Fibroblast of pulmonary artery (primary cell): ENCODE data around the gene PEMT.
A peak's percentile ranks its signal among the peaks of the same experiment; 100 is the strongest.

ENCODE experiments used
- DNase-seq: peaks from one replicate; pipeline ENCODE4 v3.0.0-alpha.2; 2010; ENCODE audit warnings: low read depth
- H3K4me3 ChIP-seq: replicated peaks from 2 replicates; pipeline ENCODE4 v1.5.1; 2011; ENCODE audit warnings: low read depth, mild to moderate bottlenecking, control low read depth, low read length, moderate library complexity
- TF ChIP-seq, protein P1 (sequence below): IDR thresholded peaks from 2 replicates; pipeline ENCODE4 v1.5.1; 2011; ENCODE audit warnings: mild to moderate bottlenecking, control low read depth, low read length, inconsistent platforms; ENCODE audit errors: missing control alignments

Gene PEMT

DNA sequence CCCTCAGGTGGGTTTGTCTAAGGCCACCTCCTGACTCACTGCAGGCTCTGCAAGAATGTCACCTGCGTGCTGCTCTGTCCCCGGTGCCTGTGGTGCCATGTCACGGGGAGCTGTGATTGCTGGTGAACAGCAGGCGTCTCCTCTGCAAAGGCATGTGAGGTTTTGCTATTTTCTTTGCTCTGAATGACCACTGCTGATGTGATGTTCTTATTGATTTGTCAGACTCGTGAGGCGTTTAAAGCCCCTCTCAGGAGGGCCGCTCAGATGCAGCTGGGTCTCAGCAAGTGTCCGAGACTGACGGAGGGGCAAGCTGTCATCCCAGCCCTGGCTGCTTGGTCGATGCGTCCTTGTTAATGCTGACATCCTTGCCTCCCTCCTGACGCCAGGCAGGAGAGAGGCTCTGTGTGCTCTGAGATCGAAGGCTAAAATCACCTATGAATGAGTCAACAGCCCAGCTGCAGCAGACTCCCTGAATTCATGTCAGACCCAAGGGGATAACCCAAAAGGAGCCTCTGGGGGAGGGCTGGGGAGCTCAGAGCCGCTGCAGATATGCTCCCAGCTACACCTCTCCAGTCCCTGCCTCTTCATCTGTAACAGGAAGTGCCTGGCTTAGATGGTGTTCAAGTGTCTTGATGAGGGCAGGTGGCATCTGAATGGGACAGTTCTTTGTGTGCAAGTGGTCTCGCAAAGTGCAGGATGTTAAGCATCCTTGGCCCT lies 11.8 kb upstream of the PEMT start:
- DNase-seq = no peak
- no peak overlapping the region for H3K4me3 ChIP-seq
- TF ChIP-seq, protein P1, sequence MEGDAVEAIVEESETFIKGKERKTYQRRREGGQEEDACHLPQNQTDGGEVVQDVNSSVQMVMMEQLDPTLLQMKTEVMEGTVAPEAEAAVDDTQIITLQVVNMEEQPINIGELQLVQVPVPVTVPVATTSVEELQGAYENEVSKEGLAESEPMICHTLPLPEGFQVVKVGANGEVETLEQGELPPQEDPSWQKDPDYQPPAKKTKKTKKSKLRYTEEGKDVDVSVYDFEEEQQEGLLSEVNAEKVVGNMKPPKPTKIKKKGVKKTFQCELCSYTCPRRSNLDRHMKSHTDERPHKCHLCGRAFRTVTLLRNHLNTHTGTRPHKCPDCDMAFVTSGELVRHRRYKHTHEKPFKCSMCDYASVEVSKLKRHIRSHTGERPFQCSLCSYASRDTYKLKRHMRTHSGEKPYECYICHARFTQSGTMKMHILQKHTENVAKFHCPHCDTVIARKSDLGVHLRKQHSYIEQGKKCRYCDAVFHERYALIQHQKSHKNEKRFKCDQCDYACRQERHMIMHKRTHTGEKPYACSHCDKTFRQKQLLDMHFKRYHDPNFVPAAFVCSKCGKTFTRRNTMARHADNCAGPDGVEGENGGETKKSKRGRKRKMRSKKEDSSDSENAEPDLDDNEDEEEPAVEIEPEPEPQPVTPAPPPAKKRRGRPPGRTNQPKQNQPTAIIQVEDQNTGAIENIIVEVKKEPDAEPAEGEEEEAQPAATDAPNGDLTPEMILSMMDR = no peak

DNA sequence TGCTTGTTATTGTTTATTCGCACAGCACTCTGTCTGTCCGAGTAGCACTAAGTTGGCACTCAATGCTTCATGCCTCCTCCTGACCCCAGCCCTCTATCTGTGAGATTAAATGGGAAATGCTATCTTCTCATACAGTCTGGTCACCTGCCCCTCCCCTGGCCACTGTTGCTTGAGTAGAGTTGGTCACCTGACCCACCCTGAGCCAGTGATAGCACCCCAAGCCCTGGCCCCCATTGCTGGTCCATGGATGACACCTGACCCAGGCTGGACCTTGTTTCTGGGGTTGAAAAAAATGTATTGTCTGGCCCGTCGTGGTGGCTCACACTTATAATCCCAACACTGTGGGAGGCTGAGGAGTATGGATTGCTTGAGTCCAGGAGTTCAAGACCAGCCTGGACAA lies 8.5 kb upstream of the PEMT start:
- no peak overlapping the region for H3K4me3 ChIP-seq
- TF ChIP-seq, protein P1 = no peak
- no peak for DNase-seq

DNA sequence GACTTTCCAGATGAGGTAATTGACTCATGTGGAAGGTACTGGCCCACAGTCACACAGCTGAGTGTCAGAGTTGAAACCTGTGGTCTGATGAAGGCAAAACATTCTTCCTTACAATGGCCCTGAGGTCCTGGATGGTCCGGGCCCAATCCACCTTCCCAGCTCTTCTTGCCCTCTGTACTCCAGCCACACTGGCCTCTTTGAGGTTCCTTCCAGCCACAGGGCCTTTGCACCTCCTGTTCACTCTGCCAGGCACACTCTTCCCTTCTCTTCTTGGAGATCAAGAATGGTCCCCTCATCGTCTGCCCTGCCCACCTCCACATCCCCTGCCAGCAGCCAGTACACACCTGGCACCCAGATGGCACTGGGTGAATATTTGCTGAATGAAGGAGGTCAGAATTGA lies 6.5 kb upstream of the PEMT start:
- TF ChIP-seq, protein P1 = no peak
- no peak for DNase-seq
- no peak overlapping the region for H3K4me3 ChIP-seq

DNA sequence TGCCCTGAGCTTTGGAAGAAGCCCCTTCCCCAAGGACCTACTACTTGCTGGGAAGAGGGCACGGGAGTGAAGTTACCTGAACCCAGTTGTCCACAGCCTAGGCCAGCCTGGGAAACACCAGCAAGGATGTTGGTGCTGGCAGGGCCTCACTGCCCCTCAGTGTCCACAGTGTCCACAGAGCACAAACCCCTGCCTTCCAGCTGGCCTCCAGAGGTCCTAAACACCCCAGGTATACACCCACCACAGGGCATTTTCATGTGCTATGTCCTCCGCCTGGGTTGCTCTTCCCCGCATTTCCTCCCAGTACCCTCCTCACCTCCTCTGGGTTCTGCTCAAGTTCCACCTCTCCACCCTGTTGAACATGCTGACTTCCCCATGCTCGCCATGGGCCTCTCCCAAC lies 4.2 kb upstream of the PEMT start:
- DNase-seq = no peak
- TF ChIP-seq, protein P1 = no peak
- no peak overlapping the region for H3K4me3 ChIP-seq

DNA sequence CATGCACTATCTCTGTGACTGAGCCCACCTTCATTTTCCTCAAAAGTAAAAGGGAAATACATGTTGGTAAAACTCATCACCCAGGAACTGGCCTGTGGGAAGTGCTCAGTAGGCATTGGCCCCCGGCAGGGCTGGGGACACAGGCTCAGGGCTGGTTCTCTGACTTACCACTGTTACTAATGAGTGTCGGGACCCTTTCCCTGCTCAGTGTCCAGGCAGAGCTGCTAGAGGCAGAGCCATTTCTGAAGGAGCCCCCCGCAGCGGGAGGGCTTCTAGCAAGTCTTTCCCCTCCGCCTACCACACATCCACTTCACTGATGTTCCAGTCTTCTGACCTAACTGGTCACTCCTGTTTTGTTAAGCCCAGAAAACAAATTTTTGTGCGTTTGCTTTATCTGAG lies 1.7 kb upstream of the PEMT start:
- no peak overlapping the region for H3K4me3 ChIP-seq
- TF ChIP-seq, protein P1 = no peak
- DNase-seq = no peak

DNA sequence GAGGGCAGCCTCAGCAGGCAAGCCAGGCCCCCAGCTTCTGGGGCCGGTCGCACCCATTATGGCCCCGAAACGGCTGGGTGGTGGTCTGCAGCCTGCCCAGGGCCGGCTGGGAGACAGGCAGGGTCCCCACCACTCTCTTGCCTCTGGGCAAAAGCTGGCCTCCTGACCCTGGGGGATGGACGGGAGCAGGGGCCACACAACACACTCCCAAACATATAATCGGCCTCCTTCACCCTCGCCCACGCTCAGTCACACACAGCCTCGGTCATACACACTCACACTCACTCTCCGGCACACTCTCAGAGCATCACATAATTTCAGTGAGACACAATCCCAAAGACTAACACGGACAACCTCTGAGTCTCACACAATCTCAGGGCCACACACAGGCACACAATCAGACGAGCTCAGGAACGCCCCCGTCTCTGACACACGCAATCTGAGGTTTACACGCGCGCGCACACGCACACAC lies 589 bp downstream of the PEMT start:
- peak overlapping the region; percentile 89 for H3K4me3 ChIP-seq
- DNase-seq = no peak
- TF ChIP-seq, protein P1 = no peak
